ENCODE measurements around the gene KTN1. TPM values are rescaled to one million over a fixed set of nuclear protein-coding genes. Genes with fewer than 3 reads are reported as not detected.

Gene KTN1
- total and polyA plus RNA-seq, 2 experiments from 2014 or later = 119 to 225 TPM

DNA sequence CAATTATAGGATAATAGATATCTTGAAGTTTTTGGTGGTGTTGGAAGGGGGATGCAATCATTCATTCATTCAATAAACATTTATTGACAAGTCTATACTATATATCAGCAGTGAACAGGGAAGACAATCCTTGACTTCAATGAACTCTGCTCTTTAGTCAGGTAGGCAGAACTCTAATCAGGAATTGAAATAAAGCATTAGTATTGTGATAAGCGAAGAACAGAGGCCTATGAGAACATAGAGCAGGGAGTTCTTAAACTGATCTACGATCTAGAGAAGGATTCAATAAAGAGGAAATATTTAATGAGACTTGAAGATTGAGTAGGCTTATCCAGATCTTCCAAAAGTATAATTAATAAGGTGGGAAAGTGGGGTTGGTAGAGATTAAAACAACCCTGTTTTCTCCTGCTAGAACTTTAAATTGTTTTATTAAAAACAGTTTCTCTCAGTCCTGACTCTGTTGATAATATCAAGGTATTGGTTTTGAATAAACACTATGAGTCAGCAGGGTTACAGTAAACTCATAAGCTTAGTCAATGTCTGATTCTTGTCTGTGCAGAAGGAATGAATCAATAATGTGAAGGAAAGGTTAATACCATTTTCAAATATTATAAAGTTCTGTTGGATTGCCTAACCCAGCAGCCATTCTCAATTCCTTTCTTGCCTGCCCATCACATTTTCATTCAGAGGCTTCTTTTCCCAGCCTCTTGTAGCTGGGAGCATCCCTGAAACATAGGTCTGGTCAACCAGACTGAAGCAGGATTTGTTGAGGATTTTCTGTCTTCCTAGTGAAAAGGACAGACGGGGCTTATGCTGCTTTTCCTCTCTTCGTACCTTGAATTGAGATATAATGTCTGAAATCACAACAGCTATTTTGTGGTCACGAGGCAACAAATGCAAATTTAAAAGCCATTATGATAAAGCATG, 38.9 kb upstream of the KTN1 start:
- peak; percentile 60 for DNase-seq
- Histone ChIP-seq H3K9me3 (ENCODE audit: low read depth) (no peaks in the 10 kb centered on the region), H4K20me1 (ENCODE audit: insufficient read depth) (no peaks in the 10 kb centered on the region), H3F3A (ENCODE audit: insufficient read depth) (no peaks in the 10 kb centered on the region), H3K9ac (no peak overlapping the region), H3K27me3 (replicated peaks; ENCODE audit: insufficient read depth) (no peaks in the 10 kb centered on the region), H3K4me3 (no peak overlapping the region), H3K27ac (no peak overlapping the region), H3K4me1 (ENCODE audit: insufficient read depth) (peaks cover 15% of the 10 kb centered on the region), H3K4me2 (ENCODE audit: unreplicated experiment) (peak overlapping the region; percentile 13), H3K36me3 (ENCODE audit: low read depth) (no peaks in the 10 kb centered on the region), H3K9me2 (ENCODE audit: insufficient read depth) (no peaks in the 10 kb centered on the region), H2AFZ (no peak overlapping the region), H3K79me2 (ENCODE audit: insufficient read depth) (no peaks in the 10 kb centered on the region)
- in situ Hi-C loops (cut with MboI) = no loop called here
- TF ChIP-seq EZH2 (IDR thresholded peaks at IDR 0.05; ENCODE audit: insufficient read depth, poor library complexity, severe bottlenecking) = no peak
- TF ChIP-seq EZH2phosphoT487 (IDR thresholded peaks at IDR 0.05; ENCODE audit: insufficient read depth, low read depth) = no peak
- 88 to 90% methylated on average over 5 of the region's 5 CpGs for WGBS, 2 experiments (ENCODE audit: low coverage in 1 of 2, low lambda C conversion rate in 2 of 2, missing lambda C conversion rate in 2 of 2)

DNA sequence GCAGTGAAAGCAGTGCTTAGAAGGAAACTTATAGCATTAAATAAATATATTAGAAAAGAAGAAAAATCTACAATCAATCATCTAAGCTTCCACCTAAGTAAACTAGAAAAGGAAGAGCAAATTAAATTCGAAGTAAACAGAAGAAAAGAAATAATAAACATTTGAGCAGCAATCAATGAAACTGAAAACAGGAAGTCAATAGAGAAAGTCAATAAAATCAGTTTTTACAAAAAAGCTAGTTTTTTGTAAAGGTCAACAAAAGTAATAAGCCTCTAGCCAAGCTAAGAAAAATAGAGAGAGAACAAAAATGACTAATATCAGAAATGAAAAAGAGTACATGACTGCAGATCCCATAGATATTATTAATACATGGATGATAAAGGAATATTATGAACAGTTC, 34.2 kb upstream of the KTN1 start:
- no peaks in the 10 kb centered on the region for H3K79me2 ChIP-seq (ENCODE audit: insufficient read depth)
- no peaks in the 10 kb centered on the region for H3K9me3 ChIP-seq (ENCODE audit: low read depth)
- WGBS, 2 experiments (ENCODE audit: low coverage in 1 of 2, low lambda C conversion rate in 2 of 2, missing lambda C conversion rate in 2 of 2) = 64 to 78% methylated on average over 1 of the region's 1 CpG
- H3K4me1 ChIP-seq (ENCODE audit: insufficient read depth) = peaks cover 15% of the 10 kb centered on the region
- no peaks in the 10 kb centered on the region for H3F3A ChIP-seq (ENCODE audit: insufficient read depth)
- no peak overlapping the region for H3K4me3 ChIP-seq
- H2AFZ ChIP-seq = no peak overlapping the region
- no peaks in the 10 kb centered on the region for H3K9me2 ChIP-seq (ENCODE audit: insufficient read depth)
- in situ Hi-C loops (cut with MboI) = no loop called here
- no peaks in the 10 kb centered on the region for H3K36me3 ChIP-seq (ENCODE audit: low read depth)
- H3K27ac ChIP-seq = no peak overlapping the region
- no peak overlapping the region for H3K9ac ChIP-seq
- H4K20me1 ChIP-seq (ENCODE audit: insufficient read depth) = no peaks in the 10 kb centered on the region
- no peaks in the 10 kb centered on the region for H3K27me3 ChIP-seq (replicated peaks; ENCODE audit: insufficient read depth)
- DNase-seq = no peak
- H3K4me2 ChIP-seq (ENCODE audit: unreplicated experiment) = no peak overlapping the region
- no peak for TF ChIP-seq EZH2phosphoT487 (IDR thresholded peaks at IDR 0.05; ENCODE audit: insufficient read depth, low read depth)
- no peak for TF ChIP-seq EZH2 (IDR thresholded peaks at IDR 0.05; ENCODE audit: insufficient read depth, poor library complexity, severe bottlenecking)

DNA sequence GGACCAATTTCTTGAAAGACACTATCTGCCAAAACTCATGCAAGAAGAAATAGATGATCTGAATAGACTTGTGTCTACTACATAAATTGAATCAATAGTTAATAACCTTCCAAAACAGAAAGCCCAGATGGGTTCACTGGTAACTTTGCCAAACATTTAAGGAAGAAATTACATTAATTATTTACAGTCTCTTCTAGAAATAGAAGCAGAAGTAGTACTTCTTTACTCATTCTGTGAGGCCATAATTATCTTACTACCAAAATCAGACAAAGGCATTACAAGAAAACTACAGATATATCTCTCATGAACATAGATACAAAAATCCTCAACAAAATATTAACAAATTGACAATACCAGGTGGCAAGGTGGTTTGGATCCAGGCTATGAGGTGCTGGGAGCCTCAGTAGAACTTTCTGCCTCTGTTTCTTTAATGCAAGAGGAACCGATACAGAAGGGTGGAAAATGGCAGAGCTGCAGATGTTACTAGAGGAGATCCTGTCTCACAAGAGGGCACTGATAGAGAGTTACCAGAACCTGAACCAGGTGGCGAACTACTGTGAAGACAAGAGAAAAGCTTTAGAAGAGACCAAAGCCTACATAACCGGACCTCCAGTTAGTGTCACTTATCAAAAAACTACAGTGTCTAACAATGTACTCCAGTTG, 33.7 kb upstream of the KTN1 start:
- no peak for DNase-seq
- no peaks in the 10 kb centered on the region for H4K20me1 ChIP-seq (ENCODE audit: insufficient read depth)
- no peak overlapping the region for H3K4me3 ChIP-seq
- H3K9ac ChIP-seq = no peak overlapping the region
- 95 to 99% methylated on average over 3 of the region's 3 CpGs for WGBS, 2 experiments (ENCODE audit: low coverage in 1 of 2, low lambda C conversion rate in 2 of 2, missing lambda C conversion rate in 2 of 2)
- H3F3A ChIP-seq (ENCODE audit: insufficient read depth) = no peaks in the 10 kb centered on the region
- H3K27ac ChIP-seq = no peak overlapping the region
- TF ChIP-seq EZH2phosphoT487 (IDR thresholded peaks at IDR 0.05; ENCODE audit: insufficient read depth, low read depth) = no peak
- no peak for TF ChIP-seq EZH2 (IDR thresholded peaks at IDR 0.05; ENCODE audit: insufficient read depth, poor library complexity, severe bottlenecking)
- H3K36me3 ChIP-seq (ENCODE audit: low read depth) = no peaks in the 10 kb centered on the region
- peaks cover 9% of the 10 kb centered on the region for H3K4me1 ChIP-seq (ENCODE audit: insufficient read depth)
- no peak overlapping the region for H2AFZ ChIP-seq
- no peaks in the 10 kb centered on the region for H3K9me2 ChIP-seq (ENCODE audit: insufficient read depth)
- H3K9me3 ChIP-seq (ENCODE audit: low read depth) = no peaks in the 10 kb centered on the region
- H3K79me2 ChIP-seq (ENCODE audit: insufficient read depth) = no peaks in the 10 kb centered on the region
- in situ Hi-C loops (cut with MboI) = no loop called here
- H3K4me2 ChIP-seq (ENCODE audit: unreplicated experiment) = no peak overlapping the region
- no peaks in the 10 kb centered on the region for H3K27me3 ChIP-seq (replicated peaks; ENCODE audit: insufficient read depth)

DNA sequence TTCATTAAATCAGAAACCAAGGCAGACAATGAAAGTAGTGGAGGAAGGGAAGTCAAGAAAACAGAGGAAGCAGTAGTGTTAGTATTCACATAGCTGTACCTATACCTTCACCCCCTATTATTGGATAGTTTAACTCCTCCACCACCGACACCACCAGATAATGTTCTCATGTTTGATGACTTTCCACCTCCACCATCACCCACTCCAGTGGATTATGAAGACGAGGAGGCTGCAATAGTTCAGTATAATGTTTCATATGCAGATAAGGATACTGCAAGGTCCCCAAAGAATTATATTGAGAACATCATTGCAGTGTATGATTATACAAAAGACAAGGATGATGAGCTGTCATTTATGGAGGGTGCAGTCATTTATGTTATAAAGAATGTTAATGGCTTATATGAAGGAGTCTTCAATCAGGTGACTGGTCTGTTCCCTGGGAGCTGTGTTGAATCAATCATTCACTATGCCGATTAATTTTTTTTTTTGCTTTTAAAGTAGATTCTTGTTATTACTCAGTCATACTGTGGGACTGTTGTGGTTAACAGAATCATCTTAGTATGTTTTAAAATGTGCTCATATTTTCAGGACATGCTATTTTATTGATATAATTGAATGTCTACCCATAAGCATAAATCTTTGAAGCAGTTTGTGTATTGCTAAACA, 32.2 kb upstream of the KTN1 start:
- Histone ChIP-seq H3F3A (ENCODE audit: insufficient read depth) (no peaks in the 10 kb centered on the region), H3K4me1 (ENCODE audit: insufficient read depth) (peaks cover 4% of the 10 kb centered on the region; the same call in 1 of the 2 replicates), H3K27me3 (replicated peaks; ENCODE audit: insufficient read depth) (no peaks in the 10 kb centered on the region), H3K79me2 (ENCODE audit: insufficient read depth) (no peaks in the 10 kb centered on the region), H2AFZ (no peak overlapping the region), H3K4me3 (no peak overlapping the region), H3K27ac (no peak overlapping the region), H3K9ac (no peak overlapping the region), H3K4me2 (ENCODE audit: unreplicated experiment) (no peak overlapping the region), H3K36me3 (ENCODE audit: low read depth) (no peaks in the 10 kb centered on the region), H4K20me1 (ENCODE audit: insufficient read depth) (no peaks in the 10 kb centered on the region), H3K9me2 (ENCODE audit: insufficient read depth) (no peaks in the 10 kb centered on the region), H3K9me3 (ENCODE audit: low read depth) (no peaks in the 10 kb centered on the region)
- WGBS, 2 experiments (ENCODE audit: low coverage in 1 of 2, low lambda C conversion rate in 2 of 2, missing lambda C conversion rate in 2 of 2) = 80 to 86% methylated on average over 3 of the region's 3 CpGs
- TF ChIP-seq EZH2phosphoT487 (IDR thresholded peaks at IDR 0.05; ENCODE audit: insufficient read depth, low read depth) (no peak), EZH2 (IDR thresholded peaks at IDR 0.05; ENCODE audit: insufficient read depth, poor library complexity, severe bottlenecking) (no peak)
- in situ Hi-C loops (cut with MboI) = no loop called here
- no peak for DNase-seq

All from GM23248 (cell line).